ENCODE results near the gene PAOX.
"Not testable (repeated sequence)": the region's sequence is repeated elsewhere in the genome, so short reads cannot be mapped to it uniquely, and the experiment has no call there.

PAOX gene

GRCh38 chr10:133364645-133365431 is 14.2 kb upstream of the PAOX start:
- no peak for DNase-seq (ENCODE audit: low read depth)

GRCh38 chr10:133365461-133366129 is 13.5 kb upstream of the PAOX start:
- DNase-seq (ENCODE audit: low read depth) = no peak

- DNase-seq (ENCODE audit: low read depth) = no peak
These were observed 13.0 kb upstream of the PAOX start for GRCh38 chr10:133366130-133366478.

- no peak for DNase-seq (ENCODE audit: low read depth)
These were observed 12.3 kb upstream of the PAOX start for GRCh38 chr10:133366751-133367150.

GRCh38 chr10:133367461-133367860 is 11.6 kb upstream of the PAOX start:
- not testable (repeated sequence) for DNase-seq (ENCODE audit: low read depth)

- DNase-seq (ENCODE audit: low read depth) = no peak
These were observed 10.9 kb upstream of the PAOX start for GRCh38 chr10:133368153-133368552.

GRCh38 chr10:133370030-133370786 is 8.9 kb upstream of the PAOX start:
- DNase-seq (ENCODE audit: low read depth) = no peak

- DNase-seq (ENCODE audit: low read depth) = no peak
These were observed 6.6 kb upstream of the PAOX start for GRCh38 chr10:133372507-133372906.

GRCh38 chr10:133373174-133374090 is 5.6 kb upstream of the PAOX start, which contains the start of gene ECHS1:
TSS of gene ECHS1 (minus strand) at chr10:133373354. CDS start at chr10:133373333, 21 bp downstream.
- peak; percentile 82 for DNase-seq (ENCODE audit: low read depth)

- DNase-seq (ENCODE audit: low read depth) = no peak
These were observed 3.5 kb upstream of the PAOX start for GRCh38 chr10:133375357-133376115.

GRCh38 chr10:133376183-133376582 is 2.9 kb upstream of the PAOX start:
- DNase-seq (ENCODE audit: low read depth) = not testable (repeated sequence)

- no peak for DNase-seq (ENCODE audit: low read depth)
These were observed 1.8 kb upstream of the PAOX start for GRCh38 chr10:133377025-133377817.

- DNase-seq (ENCODE audit: low read depth) = no peak
These were observed 1.2 kb upstream of the PAOX start for GRCh38 chr10:133377818-133378250.

GRCh38 chr10:133378251-133379096 is 588 bp upstream of the PAOX start:
- no peak for DNase-seq (ENCODE audit: low read depth)

GRCh38 chr10:133379801-133380666 is 972 bp downstream of the PAOX start:
- no peak for DNase-seq (ENCODE audit: low read depth)

GRCh38 chr10:133381036-133381435 is 2.0 kb downstream of the PAOX start:
- DNase-seq (ENCODE audit: low read depth) = no peak

- no peak for DNase-seq (ENCODE audit: low read depth)
These were observed 4.5 kb downstream of the PAOX start for GRCh38 chr10:133383551-133383950.

GRCh38 chr10:133384071-133384470 is 5.0 kb downstream of the PAOX start:
- no peak for DNase-seq (ENCODE audit: low read depth)

All from stimulated activated CD8-positive, alpha-beta memory T cell treated with anti-CD3 and anti-CD28 coated beads, Interleukin-15, amount 100 ng/mL, for 24 hours (primary cell).